Activated CD4-positive, CD25-positive, alpha-beta regulatory T cell treated with anti-CD3 and anti-CD28 coated beads, Interleukin-2, amount 50 U/mL, for 16 hours (primary cell): ENCODE results near the gene ALKBH8.
A peak's percentile ranks its signal among the peaks of the same experiment; 100 is the strongest.

ENCODE experiments used
- DNase-seq: peaks from one replicate; pipeline ENCODE4 v3.0.0-alpha.2; 2020; ENCODE audit warnings: low read depth, low spot score

The ALKBH8 gene, protein sequence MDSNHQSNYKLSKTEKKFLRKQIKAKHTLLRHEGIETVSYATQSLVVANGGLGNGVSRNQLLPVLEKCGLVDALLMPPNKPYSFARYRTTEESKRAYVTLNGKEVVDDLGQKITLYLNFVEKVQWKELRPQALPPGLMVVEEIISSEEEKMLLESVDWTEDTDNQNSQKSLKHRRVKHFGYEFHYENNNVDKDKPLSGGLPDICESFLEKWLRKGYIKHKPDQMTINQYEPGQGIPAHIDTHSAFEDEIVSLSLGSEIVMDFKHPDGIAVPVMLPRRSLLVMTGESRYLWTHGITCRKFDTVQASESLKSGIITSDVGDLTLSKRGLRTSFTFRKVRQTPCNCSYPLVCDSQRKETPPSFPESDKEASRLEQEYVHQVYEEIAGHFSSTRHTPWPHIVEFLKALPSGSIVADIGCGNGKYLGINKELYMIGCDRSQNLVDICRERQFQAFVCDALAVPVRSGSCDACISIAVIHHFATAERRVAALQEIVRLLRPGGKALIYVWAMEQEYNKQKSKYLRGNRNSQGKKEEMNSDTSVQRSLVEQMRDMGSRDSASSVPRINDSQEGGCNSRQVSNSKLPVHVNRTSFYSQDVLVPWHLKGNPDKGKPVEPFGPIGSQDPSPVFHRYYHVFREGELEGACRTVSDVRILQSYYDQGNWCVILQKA

DNA sequence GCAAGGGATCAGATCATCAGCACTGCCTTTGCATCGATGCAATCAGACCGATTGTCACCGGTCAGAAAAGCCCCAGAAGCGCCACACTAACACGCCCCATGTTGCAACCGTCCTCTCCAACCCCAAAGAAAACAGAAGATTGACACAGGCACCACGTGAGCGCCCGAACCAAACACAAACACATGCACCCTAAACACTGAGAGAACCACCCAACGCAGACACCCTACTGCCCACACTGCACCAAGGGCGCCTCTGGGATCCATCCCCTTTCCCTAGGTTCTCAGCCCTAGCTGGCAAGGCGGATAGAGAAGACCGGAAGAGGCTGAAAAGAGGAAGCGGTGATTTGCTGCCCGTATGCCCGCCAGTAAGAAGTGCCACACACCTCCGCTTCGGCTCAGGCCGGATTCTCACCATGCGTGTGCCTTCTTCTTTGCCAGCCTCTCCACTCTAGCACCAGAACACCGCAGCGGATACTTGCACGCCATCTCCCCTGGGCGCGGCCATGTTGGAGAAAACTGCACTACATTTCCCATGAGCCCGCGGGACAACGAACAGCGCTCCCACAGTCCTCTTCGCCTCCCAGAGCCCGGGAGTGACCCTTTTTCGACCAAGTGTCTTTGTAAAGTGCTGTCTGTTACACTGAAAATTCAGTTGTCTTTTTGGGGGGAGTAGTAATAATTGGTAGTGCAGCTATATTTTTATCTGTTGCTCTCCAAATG, at the start of gene ALKBH8:
Gene ALKBH8 (minus strand): TSS at position 517 of the 719 bp plus-strand sequence. CDS start 4,842 bp downstream, outside the sequence.
- DNase-seq: peak; percentile 64

DNA sequence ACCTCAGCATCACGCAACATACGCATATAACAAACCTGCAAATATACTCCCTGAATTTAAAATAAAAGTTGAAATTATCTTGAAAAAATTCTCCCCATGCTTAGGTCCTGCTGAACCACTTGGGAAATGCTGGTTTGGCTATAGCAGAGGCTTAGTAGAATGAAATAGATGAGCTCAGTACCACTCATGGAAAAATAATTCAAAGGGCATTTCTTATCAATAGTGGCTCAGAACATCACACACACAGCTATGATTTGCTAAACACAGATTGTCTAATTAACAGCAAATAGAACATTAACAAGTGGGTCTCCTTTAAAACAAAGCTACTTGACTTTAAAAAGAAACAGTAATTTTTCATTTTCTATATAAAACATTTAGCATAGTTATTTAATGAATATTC, 46.9 kb upstream of the ALKBH8 start:
- no peak for DNase-seq

GRCh38 chr11:107609400-107610218, 44.1 kb upstream of the ALKBH8 start:
- DNase-seq: no peak

GRCh38 chr11:107608809-107609208, 43.3 kb upstream of the ALKBH8 start:
- DNase-seq: no peak

DNA sequence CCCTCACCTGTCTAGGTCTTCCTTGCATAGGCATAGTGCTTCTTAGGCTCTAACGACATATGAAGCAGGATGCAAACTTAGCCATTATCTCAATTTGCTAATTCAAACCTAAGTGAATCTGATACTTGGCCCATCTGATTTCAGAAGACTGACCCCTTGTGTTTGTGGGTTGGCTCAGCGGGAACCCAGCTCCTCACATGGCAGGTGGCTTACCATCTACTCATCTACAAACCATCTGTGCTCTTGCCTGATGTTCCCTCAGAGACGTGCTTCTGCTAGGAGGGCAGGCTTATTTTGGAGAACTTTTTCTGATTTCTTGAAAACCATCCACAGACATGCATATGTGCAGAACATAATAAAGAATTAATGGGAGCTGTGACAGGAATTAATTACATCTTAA, 40.6 kb upstream of the ALKBH8 start:
- no peak for DNase-seq

- no peak for DNase-seq
Measured at GRCh38 chr11:107605061-107606006, 39.8 kb upstream of the ALKBH8 start.

- DNase-seq: no peak
Measured at GRCh38 chr11:107598225-107599139, 32.9 kb upstream of the ALKBH8 start.

GRCh38 chr11:107594736-107595135, 29.2 kb upstream of the ALKBH8 start:
- DNase-seq: no peak

DNA sequence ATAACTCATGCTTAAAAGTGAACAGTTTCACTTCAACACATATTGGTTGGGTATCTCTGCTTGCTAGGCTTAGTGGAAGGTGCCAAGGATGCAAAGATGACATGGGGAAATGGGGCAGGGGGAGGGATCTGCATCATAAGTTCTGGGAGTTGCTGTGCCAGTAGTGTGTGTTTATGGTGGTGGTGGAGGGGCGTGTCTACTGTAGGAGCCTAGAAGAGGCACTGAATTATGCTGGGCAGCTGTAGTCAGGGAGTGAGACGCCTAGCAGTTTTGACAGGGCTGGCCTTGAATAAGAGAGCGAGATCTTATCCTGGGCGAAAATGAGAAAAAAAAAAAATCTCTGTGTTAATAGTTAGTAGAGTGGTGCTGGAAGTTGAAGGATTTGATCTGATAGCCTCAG, 28.4 kb upstream of the ALKBH8 start:
- DNase-seq: no peak

- DNase-seq: no peak
Measured at GRCh38 chr11:107592813-107593212, 27.3 kb upstream of the ALKBH8 start.

- DNase-seq: no peak
Measured at GRCh38 chr11:107592231-107592590, 26.7 kb upstream of the ALKBH8 start.

- DNase-seq: no peak
Measured at GRCh38 chr11:107591378-107592230, 26.1 kb upstream of the ALKBH8 start.

- no peak for DNase-seq
Measured at GRCh38 chr11:107590460-107591377, 25.2 kb upstream of the ALKBH8 start, which contains the start of gene ELMOD1. Gene ELMOD1, plus strand, starts transcription at chr11:107591147. Its CDS starts 27,043 bp downstream, at chr11:107618190.

DNA sequence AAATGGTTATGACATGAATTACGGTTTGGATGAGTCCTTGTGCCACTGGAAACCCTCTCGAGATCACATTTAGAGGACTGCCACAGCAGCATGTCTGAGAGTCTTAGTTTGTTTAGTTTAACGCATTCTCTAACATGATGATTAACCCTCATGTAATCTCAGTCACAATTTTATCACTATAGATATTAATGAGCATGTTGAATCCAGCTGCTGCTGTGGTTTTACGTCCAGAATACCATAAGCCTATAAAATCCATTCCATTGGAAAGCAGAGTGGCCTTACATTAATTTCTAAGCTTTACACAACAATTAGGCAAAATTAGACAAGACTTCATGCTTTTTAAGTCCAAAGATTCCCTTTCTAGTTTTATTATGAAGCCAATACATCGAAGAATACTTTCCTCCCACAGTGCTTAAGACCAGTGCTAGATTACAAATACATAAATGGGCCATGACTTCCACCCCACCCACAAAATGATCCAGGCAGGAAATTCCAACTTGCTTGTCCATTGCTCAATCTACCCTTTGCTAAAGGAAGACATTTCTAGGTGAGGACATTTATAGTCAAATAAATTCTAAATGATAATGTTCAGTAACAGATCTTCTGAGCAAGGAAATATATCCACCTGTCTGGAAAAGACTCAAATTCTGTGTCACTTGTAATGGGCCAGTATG, 21.9 kb upstream of the ALKBH8 start:
- DNase-seq: no peak

DNA sequence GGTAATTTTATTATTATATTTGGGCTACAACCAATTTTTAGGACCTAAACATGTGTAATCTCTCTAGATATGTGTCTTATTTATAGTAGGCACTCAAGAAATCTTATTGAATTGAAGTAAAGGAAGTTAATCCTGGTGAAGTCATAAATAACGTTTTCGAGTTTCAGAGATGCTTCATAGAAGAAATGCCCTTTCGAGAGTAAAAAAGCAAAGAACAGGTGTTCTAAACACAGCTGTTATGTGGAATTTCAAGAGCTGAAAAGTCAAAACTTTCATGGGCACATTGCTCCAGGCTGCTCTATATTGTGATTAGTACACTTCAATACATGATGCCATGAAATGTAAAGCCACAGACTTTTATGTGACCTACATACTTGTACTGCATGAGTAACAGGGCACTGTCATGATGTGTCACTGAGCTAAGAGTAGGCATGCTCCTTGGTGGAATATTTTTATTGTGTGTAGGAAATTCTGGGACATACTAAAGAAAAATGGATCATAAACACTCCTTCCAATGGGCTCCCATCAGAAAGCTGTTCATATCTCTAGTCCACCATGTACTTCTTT, 18.2 kb upstream of the ALKBH8 start:
- no peak for DNase-seq

- no peak for DNase-seq
Measured at GRCh38 chr11:107581147-107581546, 15.6 kb upstream of the ALKBH8 start.
